Activated CD4-positive, alpha-beta T cell treated with anti-CD3 and anti-CD28 coated beads for 24 hours (primary cell): Measurements from ENCODE around the gene PTX3.

Experiments
- DNase-seq, 2 donors: peaks; one replicate each; pipeline ENCODE4 v3.0.0-alpha.2; 2020; ENCODE audit warnings: low read depth in 2 of 2

The PTX3 gene

DNA sequence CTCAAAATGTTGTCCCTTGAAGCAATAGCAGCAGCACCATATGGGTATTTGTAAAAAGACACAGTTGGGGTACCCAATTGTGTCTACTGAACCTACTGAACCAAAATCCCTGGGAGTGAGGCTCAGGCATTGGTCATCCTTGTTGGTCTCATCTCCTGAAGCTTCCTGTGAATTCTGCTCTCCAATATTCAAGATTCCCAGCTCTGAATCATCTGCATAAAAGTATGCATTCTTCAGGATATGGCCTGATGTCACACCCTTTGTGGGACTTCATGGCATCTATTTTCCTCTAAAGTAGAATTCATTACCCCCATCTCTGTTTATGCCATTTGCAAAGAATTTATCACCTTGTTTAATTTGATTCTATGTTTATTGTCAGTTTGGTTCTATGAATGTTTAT, 13.3 kb upstream of the PTX3 start:
- DNase-seq: no peak

DNA sequence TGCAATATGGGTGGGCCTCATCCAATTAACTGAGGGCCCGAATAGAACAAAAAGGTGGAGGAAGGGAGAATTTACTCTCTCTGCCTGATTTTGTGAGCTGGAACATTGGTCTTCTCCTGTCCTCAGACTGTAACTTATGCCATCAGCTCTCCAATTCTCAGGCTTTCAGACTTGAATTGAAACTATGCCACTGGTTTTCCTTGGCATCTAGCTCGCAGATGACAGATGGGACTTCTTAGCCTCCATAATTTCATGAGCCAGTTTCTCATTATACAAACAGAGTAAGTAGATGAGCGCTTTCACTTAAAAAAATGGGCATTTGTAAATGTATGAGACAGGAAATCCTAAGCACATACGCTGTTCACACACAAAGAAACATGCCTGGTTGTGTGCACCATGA, 8.7 kb upstream of the PTX3 start:
- DNase-seq: no peak

GRCh38 chr3:157428853-157429252, 7.8 kb upstream of the PTX3 start:
- DNase-seq: no peak

DNA sequence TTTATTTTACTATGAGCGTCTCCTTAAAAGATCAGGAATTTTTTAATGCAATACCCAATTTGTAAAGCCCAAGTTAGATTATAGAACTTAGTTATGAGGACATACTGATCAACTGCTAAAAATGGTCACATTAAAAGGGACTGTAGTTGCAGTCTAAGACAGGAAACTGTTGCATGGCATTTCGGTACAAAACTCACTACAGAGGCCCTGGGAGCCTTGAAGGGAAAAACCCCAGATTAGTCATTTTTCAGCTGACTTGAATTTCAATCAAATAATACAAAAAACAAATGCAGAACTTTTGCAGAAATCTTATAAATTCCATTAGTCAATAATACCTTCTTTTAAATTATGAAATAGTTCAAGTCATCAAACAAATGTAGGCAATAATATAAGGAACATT, 6.9 kb upstream of the PTX3 start:
- no peak for DNase-seq

- DNase-seq: no peak
Observed at GRCh38 chr3:157438194-157438730, 1.6 kb downstream of the PTX3 start.

- DNase-seq: no peak
Observed at GRCh38 chr3:157441102-157441624, 4.5 kb downstream of the PTX3 start.

- DNase-seq: no peak
Observed at GRCh38 chr3:157442729-157443128, 6.1 kb downstream of the PTX3 start.

- DNase-seq: no peak
Observed at GRCh38 chr3:157443905-157444796, 7.5 kb downstream of the PTX3 start.

GRCh38 chr3:157444797-157445184, 8.1 kb downstream of the PTX3 start:
- no peak for DNase-seq

- no peak for DNase-seq
Observed at GRCh38 chr3:157445857-157446256, 9.2 kb downstream of the PTX3 start.

DNA sequence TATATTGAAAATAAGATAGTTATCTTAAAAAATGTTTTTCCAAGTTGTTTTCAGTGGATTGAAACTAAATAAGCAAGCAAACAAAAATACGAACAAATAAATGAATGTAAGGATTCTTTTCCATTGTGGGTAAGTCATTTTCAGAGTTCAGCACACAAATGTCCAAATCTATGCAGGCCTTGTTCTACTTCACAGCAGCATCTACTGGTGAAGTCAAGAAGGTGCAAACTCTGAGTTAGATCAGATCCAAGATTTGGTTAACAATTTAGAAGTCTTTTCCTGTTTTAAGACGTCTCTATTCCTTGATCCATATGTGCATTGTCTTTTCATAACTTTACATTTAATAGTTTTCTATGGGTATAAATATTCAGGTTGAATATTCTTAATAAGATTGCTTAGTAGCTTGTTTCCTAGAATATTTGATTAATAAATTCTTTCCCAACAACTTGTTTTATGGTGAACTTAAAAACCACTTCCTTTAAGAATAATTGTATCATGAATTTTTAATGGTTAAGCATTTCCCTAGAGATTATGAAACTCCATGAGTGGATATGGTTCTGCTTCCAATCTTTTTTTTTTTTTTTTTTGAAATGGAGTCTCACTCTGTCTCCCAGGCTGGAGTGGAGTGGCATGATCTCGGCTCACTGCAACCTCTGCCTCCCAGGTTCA, 10.5 kb downstream of the PTX3 start:
- DNase-seq: no peak

- no peak for DNase-seq
Observed at GRCh38 chr3:157452097-157452496, 15.4 kb downstream of the PTX3 start.

DNA sequence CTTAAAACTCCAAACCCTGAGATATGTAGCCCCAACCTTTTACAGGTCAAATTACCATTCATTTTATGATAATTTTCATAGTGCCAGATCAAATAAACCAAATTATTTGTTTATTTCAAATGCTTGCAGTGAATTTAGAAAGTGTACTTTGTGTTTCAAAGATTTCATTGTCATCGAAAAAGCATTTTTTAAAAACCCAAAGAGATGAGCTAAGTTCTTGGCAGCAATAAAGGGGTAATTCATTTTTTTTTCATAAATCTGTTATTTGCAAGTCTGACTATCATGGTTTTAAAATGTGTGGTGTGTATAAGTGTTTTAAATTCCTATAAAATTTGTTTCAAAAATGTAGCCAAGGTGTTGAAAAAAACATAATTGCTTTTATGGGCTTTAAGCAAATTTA, 17.2 kb downstream of the PTX3 start:
- no peak for DNase-seq

DNA sequence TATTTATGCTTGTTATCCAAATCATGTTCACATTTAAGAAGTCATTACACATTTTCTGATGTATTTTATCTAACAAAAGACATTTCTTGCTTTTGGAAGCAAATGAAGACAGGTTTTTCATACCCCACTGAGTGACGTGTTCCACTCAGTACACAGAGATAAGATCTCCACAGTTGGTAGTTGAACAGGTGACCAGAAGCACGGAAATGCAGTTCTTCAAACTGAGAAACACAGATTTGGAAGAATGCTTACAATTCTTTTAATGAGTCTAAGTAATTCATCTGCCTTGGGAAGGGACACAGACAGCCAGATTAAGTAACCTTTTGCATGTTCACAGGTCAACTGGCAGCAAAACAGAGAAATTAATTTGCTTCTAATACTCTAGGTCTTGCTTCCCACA, 23.1 kb downstream of the PTX3 start:
- no peak for DNase-seq

GRCh38 chr3:157460253-157460652, 23.6 kb downstream of the PTX3 start:
- no peak for DNase-seq

DNA sequence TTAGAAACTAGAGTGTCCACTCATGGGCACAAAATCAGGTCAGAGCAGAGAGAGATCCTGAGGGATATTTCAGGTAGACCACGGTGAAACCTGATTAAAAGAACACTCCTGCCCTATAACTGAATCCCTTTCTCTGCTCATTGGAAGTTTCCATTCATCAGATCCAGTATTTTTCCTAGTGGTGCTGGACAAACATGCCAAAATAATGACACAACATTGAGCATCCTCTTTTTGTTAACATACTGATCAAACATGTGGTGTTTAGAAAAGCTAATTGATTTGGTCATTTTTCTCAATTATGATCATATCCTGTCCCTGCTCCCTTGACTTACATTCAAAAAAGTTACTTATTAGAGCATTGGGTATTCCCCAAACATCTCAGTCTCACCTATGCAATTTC, 27.2 kb downstream of the PTX3 start:
- no peak for DNase-seq

DNA sequence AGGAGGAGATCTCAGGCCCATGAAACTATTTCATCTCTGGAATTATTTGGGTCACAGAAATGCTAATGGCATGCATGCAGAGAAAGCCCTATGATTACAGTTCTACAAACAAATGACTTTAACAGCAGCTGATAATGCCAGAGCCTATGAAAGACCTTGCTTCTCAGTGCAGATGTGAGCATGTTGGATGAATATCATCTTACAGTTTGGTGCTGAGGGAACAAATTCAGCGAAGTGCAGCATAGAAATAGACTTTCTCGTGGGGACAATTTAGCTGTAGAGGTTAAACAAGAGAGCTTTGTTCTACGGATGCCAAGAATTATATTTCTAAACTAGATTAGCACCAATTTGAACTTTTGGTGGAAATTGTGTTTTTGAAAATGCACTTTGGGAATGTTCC, 27.7 kb downstream of the PTX3 start:
- DNase-seq: no peak

GRCh38 chr3:157465741-157466140, 29.1 kb downstream of the PTX3 start:
- DNase-seq: no peak

DNA sequence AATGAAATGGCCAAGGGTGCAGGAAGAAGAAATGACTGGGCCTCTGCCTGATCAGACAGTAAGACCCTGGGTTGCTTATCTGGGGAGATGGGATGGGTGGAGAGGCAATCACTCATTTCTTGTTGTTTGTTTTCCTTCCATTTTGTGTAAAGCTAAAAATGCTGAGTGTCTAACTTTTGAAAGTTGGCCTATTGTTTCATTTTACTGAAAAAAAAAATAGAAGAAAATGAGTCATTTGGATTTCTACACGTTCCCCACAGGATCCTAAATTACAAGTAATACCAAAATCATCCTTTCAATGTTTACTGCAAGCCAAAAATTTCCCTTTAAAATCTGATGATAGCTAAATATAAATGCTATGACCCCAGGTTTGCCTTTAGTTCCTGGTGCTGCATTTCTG, 30.6 kb downstream of the PTX3 start:
- DNase-seq: no peak

DNA sequence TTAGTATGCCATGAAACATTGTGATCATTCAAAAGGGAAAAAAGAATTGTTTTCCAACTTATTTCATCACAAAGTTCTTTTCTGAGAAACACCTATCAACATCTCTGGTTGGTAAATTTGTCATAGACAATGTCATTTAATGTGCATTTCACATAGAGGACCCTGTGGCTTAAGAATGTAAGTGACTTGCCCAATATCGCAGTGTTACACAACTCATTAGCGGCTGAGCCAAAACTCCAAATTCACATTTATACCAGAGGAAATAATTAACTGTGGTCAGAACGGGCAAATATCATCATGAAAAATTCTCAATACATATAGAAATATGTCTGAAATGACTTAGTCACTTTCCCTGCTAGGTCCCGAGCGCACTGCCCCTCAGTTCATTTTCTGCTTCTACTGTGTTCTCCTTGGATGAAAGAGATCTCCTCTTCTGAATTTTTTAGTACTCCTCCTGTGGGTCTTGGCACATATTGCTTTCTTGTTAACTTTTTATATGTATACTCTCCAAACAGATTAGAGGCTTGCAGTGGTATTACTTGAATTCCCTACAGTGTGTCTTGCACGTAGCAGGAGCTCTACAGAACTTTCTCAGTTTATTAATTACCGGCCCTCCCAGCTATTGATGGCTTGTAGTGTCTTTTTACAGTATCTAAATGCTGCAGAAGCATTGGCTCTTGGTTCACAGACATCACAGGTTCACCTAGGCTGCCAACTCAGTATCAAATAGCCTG, 33.1 kb downstream of the PTX3 start:
- no peak for DNase-seq

DNA sequence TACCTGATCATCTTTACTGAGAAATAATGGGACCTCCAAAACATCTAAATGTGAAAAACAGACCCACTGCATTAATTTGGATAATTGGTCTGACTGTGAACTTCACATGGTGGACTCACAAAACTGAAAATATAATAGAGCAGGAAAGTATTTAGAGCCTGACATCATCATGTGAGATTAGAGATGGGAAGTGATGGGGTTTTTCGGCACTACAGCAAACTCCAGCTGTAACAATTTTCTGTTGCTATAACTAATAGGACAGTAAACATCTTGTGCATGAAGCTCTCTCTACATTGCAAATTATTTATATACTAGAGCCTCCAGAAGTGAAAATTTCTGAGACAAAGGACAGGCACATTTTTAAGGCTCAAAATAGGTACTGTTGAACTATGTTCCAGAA, 34.4 kb downstream of the PTX3 start:
- no peak for DNase-seq

DNA sequence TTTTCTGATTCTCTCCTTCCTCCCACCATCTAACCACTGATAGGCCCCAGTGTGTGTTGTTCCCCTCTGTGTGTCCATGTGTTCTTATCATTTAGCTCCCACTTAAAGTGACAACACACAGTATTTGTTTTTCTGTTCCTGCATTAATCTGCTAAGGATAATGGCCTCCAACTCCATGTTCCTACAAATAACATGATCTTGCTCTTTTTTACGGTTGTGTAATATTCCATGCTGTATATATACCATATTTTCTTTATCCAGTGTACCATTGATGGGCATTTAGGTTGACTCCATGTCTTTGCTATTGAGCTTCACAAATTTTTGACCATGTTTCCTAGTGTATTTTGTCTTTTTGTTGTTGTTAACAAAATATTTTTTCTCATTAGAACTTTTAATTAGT, 36.0 kb downstream of the PTX3 start:
- DNase-seq: no peak
